Measurements from ENCODE around the gene CDH5.

CDH5 gene

DNA sequence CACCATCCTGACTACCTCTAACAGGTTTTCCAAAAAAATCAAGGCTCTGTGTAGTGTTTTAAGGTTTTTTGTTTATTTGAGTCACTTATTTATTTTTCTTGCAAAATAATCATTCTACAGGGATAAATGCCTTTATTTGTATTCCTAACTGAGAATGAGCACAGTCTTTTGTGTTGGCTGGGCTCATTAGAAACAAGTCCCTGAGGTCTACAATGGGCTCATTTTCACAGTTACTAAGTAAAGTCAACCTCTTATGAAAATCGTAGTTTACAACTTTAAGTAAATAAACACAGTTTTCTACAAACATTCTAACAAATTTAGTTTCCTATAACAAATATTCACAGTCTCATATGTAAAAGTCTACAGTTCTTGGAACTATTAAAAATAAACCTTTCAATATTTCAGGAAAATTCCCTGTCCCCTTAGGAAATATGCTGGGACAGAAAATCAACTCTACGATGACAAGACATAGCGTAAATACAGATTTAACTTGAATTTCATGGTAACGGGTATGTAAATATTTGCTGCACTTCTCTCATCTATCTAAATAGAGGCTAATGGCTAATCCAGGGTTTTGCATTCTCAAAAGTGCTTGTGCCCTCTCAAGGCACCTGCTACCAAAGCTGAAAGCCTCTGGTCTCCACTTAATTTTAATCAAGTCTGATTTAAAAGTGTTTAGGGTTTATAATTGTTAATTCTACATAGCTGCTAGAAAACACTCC lies 31.5 kb upstream of the CDH5 start:
- 93% methylated on average over 4 of the region's 4 CpGs for WGBS
- H3K9me3 ChIP-seq (ENCODE audit: insufficient read depth, low read depth, low read length), result 0 out of 2 replicates have a peak, but pooled peaks cover 2% of the 10 kb centered on the region
- no peaks in the 10 kb centered on the region for H3K4me1 ChIP-seq (ENCODE audit: insufficient read depth, low read length)
- H3K27me3 ChIP-seq (ENCODE audit: insufficient read depth, low read length), result no peaks in the 10 kb centered on the region
- H3K36me3 ChIP-seq (ENCODE audit: insufficient read depth, low read length), result no peaks in the 10 kb centered on the region
- no peak overlapping the region for H3K4me3 ChIP-seq (ENCODE audit: low read length)
- H3K27ac ChIP-seq (ENCODE audit: low read depth, low read length), result no peak overlapping the region
- no peak overlapping the region for H3K9ac ChIP-seq (ENCODE audit: low read depth, low read length)

DNA sequence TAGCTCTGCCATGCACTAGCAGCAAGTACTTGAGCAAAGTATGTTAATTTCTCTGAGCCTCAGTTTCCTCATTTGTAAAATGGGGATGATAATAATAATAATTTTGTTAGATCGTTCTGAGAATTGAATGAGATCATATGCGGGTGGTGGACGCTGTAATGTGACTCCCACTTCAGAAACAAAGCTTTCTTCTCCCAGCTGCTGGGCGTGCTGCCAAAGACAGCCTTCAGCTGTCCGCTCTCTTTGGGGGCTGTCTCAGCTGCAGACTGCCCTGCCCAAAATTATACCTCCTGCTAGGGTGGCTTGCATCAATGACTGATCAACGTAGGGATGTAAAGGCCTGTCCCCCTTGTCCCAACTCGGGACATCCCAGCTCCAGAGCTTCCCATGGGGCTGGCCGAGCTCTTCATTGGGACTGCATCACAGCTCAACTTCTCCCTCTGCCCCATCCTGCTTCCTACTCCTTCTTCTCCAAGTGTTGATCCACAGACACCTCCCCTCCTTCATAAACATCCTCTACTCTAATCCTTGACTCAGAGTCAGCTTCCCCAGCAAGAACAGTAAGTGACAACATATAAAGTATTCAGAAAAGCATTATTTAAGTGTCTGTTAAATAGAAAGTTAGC lies 30.7 kb upstream of the CDH5 start:
- no peaks in the 10 kb centered on the region for H3K4me1 ChIP-seq (ENCODE audit: insufficient read depth, low read length)
- H3K4me3 ChIP-seq (ENCODE audit: low read length), result no peak overlapping the region
- H3K9me3 ChIP-seq (ENCODE audit: insufficient read depth, low read depth, low read length), result 0 out of 2 replicates have a peak, but pooled peaks cover 2% of the 10 kb centered on the region
- no peaks in the 10 kb centered on the region for H3K27me3 ChIP-seq (ENCODE audit: insufficient read depth, low read length)
- WGBS, result 89% methylated on average over 8 of the region's 8 CpGs
- no peak overlapping the region for H3K9ac ChIP-seq (ENCODE audit: low read depth, low read length)
- H3K36me3 ChIP-seq (ENCODE audit: insufficient read depth, low read length), result no peaks in the 10 kb centered on the region
- no peak overlapping the region for H3K27ac ChIP-seq (ENCODE audit: low read depth, low read length)

DNA sequence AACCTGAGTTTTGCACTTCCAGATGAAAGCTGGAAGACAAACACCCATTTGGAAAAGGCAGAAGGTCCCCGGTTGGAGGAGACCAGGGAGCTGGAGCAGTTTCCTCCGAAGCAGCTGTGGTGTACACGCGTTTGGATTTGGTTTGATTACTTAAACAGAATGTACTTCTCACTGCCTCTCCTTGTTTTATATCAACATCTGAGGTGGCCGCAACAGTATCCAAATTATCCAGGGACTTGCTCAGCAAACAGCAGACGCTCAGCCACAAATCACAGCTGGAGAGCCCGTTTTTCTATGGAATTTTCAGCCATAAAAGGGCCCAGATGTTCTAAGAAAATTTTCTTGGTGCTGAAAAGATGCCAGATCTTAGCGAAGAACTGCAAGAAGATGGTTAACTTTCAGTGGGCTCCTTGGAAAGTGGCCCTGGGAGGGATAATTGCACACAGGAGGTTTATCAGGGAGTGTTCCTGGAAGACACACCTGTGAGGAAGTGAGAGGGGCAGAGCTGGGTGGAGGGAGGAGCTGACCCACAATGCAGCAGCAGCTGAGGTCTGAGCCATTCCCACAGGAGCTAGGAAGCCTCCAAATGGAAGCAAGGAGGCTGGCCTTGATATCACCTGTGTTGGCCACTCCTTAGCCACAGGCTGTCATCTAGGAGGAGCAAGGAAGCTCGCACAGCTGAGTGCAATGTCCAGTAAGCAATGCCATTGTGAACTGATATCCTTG lies 28.9 kb upstream of the CDH5 start:
- H3K4me1 ChIP-seq (ENCODE audit: insufficient read depth, low read length), result no peaks in the 10 kb centered on the region
- H3K9me3 ChIP-seq (ENCODE audit: insufficient read depth, low read depth, low read length), result 0 out of 2 replicates have a peak, but pooled peaks cover 2% of the 10 kb centered on the region
- H3K27ac ChIP-seq (ENCODE audit: low read depth, low read length), result no peak overlapping the region
- no peak overlapping the region for H3K9ac ChIP-seq (ENCODE audit: low read depth, low read length)
- no peaks in the 10 kb centered on the region for H3K27me3 ChIP-seq (ENCODE audit: insufficient read depth, low read length)
- 93% methylated on average over 9 of the region's 9 CpGs for WGBS
- no peaks in the 10 kb centered on the region for H3K36me3 ChIP-seq (ENCODE audit: insufficient read depth, low read length)
- H3K4me3 ChIP-seq (ENCODE audit: low read length), result no peak overlapping the region

DNA sequence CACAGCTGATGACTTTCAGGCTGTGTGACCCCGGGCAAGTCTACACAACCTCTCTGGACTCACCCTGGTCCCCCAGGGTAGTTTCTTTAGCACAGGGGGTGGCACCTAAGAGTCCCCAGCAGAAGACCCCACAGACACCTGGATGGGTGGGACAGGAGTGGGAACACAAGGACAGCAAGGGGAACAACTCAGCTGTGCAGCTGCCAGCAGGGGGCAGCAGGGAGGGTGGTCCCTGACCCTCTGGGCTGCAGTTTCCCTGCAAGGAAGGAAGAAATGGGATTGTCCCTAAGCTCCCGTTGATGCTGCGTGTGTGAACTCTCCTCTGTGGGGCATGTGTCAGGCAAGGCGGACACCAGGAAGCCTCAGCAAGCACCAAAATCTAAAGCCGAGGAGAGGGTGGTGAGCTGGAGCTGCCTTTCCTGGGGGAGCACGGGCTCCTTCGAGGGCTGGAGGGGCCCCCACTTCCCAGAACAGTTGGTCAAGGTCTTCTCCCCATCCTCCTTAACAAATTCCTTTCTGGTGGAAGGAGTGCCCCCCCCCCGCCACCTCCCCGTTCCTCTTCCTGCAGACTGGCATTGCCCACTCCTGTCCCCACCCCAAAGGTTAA lies 24.1 kb upstream of the CDH5 start:
- Histone ChIP-seq H3K4me1 (ENCODE audit: insufficient read depth, low read length) (no peaks in the 10 kb centered on the region), H3K4me3 (ENCODE audit: low read length) (no peak overlapping the region), H3K27ac (ENCODE audit: low read depth, low read length) (no peak overlapping the region), H3K9me3 (ENCODE audit: insufficient read depth, low read depth, low read length) (no peaks in the 10 kb centered on the region), H3K36me3 (ENCODE audit: insufficient read depth, low read length) (no peaks in the 10 kb centered on the region), H3K9ac (ENCODE audit: low read depth, low read length) (no peak overlapping the region), H3K27me3 (ENCODE audit: insufficient read depth, low read length) (0 out of 2 replicates have a peak, but pooled peaks cover 4% of the 10 kb centered on the region)
- WGBS, result 67% methylated on average over 7 of the region's 9 CpGs

DNA sequence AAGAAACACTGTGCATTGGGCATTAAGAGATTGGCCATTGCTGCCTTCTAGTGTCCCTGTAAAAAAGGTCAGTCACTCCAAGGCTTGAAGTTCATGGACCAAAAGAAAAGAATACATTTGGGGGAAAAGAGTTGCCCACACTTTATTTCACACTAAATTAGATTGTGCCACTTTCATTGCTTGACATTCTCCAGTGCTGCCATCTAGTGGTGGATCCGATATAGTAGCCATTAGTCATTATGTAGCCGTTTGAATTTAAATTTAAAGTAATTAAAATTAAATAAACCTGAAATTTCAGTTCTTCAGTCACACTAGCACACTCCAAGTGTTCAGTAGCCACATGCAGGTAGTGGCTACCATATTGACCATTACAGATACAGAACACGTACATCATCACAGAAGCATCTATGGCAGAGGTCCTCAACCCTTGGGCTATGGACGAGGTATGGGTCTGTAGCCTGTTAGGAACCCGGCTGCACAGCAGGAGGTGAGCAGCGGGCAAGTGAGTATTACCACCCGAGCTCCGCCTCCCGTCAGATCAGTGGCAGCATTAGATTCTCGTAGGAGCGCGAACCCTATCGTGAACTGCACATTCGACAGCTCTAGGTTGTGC lies 21.9 kb upstream of the CDH5 start:
- Histone ChIP-seq H3K4me1 (ENCODE audit: insufficient read depth, low read length) (no peaks in the 10 kb centered on the region), H3K9me3 (ENCODE audit: insufficient read depth, low read depth, low read length) (no peaks in the 10 kb centered on the region), H3K9ac (ENCODE audit: low read depth, low read length) (no peak overlapping the region), H3K27me3 (ENCODE audit: insufficient read depth, low read length) (0 out of 2 replicates have a peak, but pooled peaks cover 4% of the 10 kb centered on the region), H3K4me3 (ENCODE audit: low read length) (no peak overlapping the region), H3K36me3 (ENCODE audit: insufficient read depth, low read length) (no peaks in the 10 kb centered on the region), H3K27ac (ENCODE audit: low read depth, low read length) (no peak overlapping the region)
- WGBS, result 68% methylated on average over 12 of the region's 14 CpGs

DNA sequence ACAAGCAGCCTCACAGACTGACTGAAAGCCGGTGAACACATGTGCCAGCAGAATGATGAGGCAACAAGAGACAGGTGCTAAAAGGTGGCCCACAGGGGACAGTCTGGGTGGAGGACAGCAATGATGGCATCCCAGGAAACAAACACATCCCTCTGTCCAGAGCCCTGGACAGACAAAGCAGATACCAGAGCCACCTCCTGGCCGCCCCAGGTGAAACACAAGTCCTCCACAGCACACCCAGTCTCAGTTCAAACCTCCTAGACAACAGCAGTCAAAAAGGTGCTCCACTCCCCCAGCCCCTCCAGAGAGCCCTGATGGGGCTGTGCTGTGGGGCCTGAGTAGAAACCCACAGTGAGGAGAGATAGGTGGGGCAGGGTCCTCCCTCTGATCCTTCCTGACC lies 20.3 kb upstream of the CDH5 start:
- 0 out of 2 replicates have a peak, but pooled peaks cover 4% of the 10 kb centered on the region for H3K27me3 ChIP-seq (ENCODE audit: insufficient read depth, low read length)
- H3K4me1 ChIP-seq (ENCODE audit: insufficient read depth, low read length), result no peaks in the 10 kb centered on the region
- H3K4me3 ChIP-seq (ENCODE audit: low read length), result no peak overlapping the region
- no peaks in the 10 kb centered on the region for H3K9me3 ChIP-seq (ENCODE audit: insufficient read depth, low read depth, low read length)
- 81% methylated on average over 2 of the region's 2 CpGs for WGBS
- no peaks in the 10 kb centered on the region for H3K36me3 ChIP-seq (ENCODE audit: insufficient read depth, low read length)
- no peak overlapping the region for H3K9ac ChIP-seq (ENCODE audit: low read depth, low read length)
- H3K27ac ChIP-seq (ENCODE audit: low read depth, low read length), result no peak overlapping the region

DNA sequence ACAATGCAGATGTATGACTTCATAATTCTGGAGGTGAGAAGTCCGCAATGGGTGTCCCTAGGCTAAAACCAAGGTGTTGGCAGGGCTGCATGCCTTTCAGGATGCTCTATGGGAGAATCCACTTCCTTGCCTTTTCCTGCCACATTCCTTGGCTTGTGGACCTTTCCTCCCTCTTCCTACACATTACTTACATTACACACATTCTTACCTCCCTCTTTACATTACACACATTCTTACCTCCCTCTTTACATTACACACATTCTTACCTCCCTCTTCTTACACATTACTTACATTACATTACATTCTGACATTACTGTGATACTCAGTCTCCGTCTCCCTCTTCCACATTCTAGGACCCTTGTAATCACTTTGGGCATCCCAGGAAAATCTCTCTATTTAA lies 14.2 kb upstream of the CDH5 start:
- no peaks in the 10 kb centered on the region for H3K4me1 ChIP-seq (ENCODE audit: insufficient read depth, low read length)
- no peaks in the 10 kb centered on the region for H3K27me3 ChIP-seq (ENCODE audit: insufficient read depth, low read length)
- no peak overlapping the region for H3K9ac ChIP-seq (ENCODE audit: low read depth, low read length)
- no peaks in the 10 kb centered on the region for H3K9me3 ChIP-seq (ENCODE audit: insufficient read depth, low read depth, low read length)
- no peak overlapping the region for H3K4me3 ChIP-seq (ENCODE audit: low read length)
- H3K36me3 ChIP-seq (ENCODE audit: insufficient read depth, low read length), result no peaks in the 10 kb centered on the region
- H3K27ac ChIP-seq (ENCODE audit: low read depth, low read length), result no peak overlapping the region
- 94% methylated on average over 2 of the region's 2 CpGs for WGBS

DNA sequence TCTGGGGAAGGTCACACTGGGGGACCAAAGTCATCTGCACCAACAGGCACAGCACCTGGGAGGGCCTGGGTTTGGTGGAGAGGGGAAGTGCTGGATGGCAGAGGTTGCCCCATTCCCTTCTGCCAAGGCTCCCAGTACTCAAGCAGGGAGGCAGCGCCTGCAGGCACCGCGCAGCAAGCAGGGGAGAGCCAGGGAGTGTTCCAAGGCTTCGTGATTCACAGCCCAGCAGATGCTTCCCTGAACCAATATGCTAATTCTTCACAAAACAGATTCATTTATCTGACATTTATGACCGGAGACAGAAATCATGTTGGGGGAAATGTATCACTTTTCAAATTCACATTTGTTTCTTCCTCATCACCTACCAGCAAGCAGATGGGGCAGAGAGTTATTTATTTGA lies 13.4 kb upstream of the CDH5 start:
- no peaks in the 10 kb centered on the region for H3K4me1 ChIP-seq (ENCODE audit: insufficient read depth, low read length)
- no peaks in the 10 kb centered on the region for H3K9me3 ChIP-seq (ENCODE audit: insufficient read depth, low read depth, low read length)
- no peaks in the 10 kb centered on the region for H3K27me3 ChIP-seq (ENCODE audit: insufficient read depth, low read length)
- H3K9ac ChIP-seq (ENCODE audit: low read depth, low read length), result no peak overlapping the region
- no peaks in the 10 kb centered on the region for H3K36me3 ChIP-seq (ENCODE audit: insufficient read depth, low read length)
- H3K27ac ChIP-seq (ENCODE audit: low read depth, low read length), result no peak overlapping the region
- 88% methylated on average over 5 of the region's 5 CpGs for WGBS
- H3K4me3 ChIP-seq (ENCODE audit: low read length), result no peak overlapping the region

DNA sequence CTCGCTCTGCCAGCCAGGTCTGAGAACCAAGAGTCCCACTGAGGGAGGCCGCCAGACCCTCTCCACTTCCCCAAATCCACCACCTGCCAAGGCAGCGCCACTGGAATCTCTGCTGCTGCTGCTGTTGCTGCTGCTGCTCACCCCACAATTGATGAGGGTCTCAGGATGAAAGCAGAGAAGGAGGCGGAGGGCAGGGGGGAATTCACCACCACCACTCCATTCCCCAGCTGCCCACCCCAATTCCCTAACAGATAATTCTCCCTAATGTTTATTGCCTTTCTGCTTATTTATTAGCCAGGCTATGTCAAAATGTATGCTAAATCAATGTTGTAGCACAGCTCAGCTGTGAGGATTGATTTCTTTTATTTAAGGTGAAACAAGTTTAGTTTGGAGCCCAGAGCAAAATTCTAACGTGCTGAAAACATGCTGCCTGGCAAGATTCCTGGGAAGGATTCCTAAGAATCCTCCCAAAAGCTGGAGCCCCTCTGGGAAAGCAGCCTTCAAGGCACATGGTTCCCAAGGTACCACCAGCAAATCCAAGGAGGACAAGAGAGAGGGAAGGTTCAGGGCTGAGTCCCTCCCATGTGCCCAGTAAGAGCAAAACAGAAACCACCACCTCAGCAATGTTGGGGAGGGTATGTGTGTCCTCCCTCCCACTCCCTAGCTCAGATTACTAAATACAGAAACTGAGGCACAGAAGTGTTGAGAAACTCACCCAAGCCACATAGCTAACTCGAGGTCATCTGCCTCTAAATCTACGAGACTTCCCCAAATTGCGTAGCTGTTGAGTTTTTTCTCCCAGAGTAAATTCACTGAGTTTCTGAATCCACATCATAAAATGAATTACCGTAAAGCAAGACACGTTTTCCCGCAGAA lies 12.2 kb upstream of the CDH5 start:
- Histone ChIP-seq H3K9me3 (ENCODE audit: insufficient read depth, low read depth, low read length) (no peaks in the 10 kb centered on the region), H3K36me3 (ENCODE audit: insufficient read depth, low read length) (no peaks in the 10 kb centered on the region), H3K4me3 (ENCODE audit: low read length) (no peak overlapping the region), H3K27ac (ENCODE audit: low read depth, low read length) (no peak overlapping the region), H3K4me1 (ENCODE audit: insufficient read depth, low read length) (peaks cover 5% of the 10 kb centered on the region; the same call in 1 of the 2 replicates), H3K27me3 (ENCODE audit: insufficient read depth, low read length) (no peaks in the 10 kb centered on the region), H3K9ac (ENCODE audit: low read depth, low read length) (no peak overlapping the region)
- WGBS, result 81% methylated on average over 11 of the region's 11 CpGs

DNA sequence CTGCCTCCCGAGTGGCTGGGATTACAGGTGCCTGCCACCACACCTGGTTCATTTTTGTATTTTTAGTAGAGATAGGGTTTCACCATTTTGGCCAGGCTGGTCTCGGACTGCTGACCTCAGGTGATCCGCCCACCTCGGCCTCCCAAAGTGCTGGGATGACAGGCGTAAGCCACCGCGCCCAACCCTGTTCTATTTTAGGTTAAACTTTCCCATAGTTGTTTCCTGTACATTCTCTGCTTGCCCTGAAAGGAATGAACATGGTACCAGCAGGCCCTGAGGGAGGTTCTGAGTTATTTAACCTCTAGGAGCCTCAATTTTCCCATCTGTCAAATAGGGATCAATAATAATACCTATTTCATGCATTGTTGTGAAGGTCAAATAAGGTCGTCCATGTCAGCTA lies 11.0 kb upstream of the CDH5 start:
- Histone ChIP-seq H3K4me3 (ENCODE audit: low read length) (no peak overlapping the region), H3K4me1 (ENCODE audit: insufficient read depth, low read length) (peaks cover 8% of the 10 kb centered on the region; the same call in 1 of the 2 replicates), H3K36me3 (ENCODE audit: insufficient read depth, low read length) (no peaks in the 10 kb centered on the region), H3K9ac (ENCODE audit: low read depth, low read length) (no peak overlapping the region), H3K27me3 (ENCODE audit: insufficient read depth, low read length) (no peaks in the 10 kb centered on the region), H3K27ac (ENCODE audit: low read depth, low read length) (no peak overlapping the region), H3K9me3 (ENCODE audit: insufficient read depth, low read depth, low read length) (no peaks in the 10 kb centered on the region)
- 90% methylated on average over 8 of the region's 8 CpGs for WGBS
